ENCODE results near the gene AP2A2.

GRCh38 chr11:1059759-1060158 is 134.1 kb downstream of the AP2A2 start:
- TF ChIP-seq ZBTB26 (tag by site-specific recombination; optimal IDR thresholded peaks at IDR 0.05) (no peak), CTCF (tag by site-specific recombination; IDR thresholded peaks at IDR 0.05) (no peak), ZNF37A (tag by site-specific recombination; IDR thresholded peaks at IDR 0.05) (no peak), ZNF280D (tag by site-specific recombination; IDR thresholded peaks at IDR 0.05) (no peak), ZNF473 (tag by site-specific recombination; IDR thresholded peaks at IDR 0.05) (no peak), SCRT2 (tag by site-specific recombination; IDR thresholded peaks at IDR 0.05) (no peak), ZNF146 (tag by site-specific recombination; IDR thresholded peaks at IDR 0.05) (no peak), KLF16 (tag by site-specific recombination; IDR thresholded peaks at IDR 0.05) (no peak), ZNF777 (tag by site-specific recombination; IDR thresholded peaks at IDR 0.05; ENCODE audit: borderline replicate concordance) (no peak), ZNF274 (IDR thresholded peaks at IDR 0.05; ENCODE audit: low read length) (no peak), ZNF274 (tag by site-specific recombination; IDR thresholded peaks at IDR 0.05; ENCODE audit: borderline replicate concordance) (no peak)
